HG03159 (cell line): ENCODE measurements around the gene CHST15.

Experiments
- ATAC-seq: cut with Tn5 transposase; IDR thresholded peaks from one replicate; pipeline ENCODE4 v1.9.1; 2021; ENCODE audit warnings: mild to moderate bottlenecking, moderate library complexity; ENCODE audit not compliant: unreplicated experiment

Gene CHST15

DNA sequence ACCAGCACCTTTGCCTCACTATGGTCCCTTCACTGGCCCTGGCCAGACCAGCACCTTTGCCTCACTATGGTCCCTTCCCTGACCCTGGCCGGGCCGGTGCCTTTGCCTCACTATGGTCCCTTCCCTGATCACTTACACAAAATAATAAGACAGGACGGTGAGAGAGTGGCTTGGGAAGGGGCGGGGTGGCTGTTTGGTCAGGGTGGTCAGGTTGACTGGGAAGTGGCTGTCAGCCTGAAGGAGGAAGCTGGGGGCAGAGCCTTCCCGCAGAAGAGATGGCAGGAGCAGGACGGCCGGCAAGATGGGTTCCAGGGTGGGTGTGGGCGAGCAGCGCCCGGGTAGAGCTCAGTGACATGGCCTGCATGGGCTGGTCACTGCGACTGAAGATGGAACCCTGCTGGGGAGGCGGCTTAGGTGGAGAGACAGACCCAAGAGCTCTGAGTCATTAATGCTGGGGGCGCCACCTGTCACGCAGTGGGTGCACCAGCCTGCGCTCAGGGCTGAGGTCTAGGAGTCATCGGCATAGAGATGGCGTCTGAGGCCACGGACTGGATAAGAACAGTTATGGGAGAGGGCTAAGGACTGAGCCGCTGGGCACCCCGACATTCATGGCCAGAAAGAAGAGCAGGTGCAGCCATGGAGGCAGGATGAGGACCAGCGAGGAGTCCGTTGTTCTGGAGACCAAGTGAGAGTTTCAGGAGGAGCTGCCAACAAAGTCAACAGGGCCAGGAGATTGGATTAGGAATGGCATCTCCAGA lies 91.8 kb downstream of the CHST15 start:
- ATAC-seq, result no peak

DNA sequence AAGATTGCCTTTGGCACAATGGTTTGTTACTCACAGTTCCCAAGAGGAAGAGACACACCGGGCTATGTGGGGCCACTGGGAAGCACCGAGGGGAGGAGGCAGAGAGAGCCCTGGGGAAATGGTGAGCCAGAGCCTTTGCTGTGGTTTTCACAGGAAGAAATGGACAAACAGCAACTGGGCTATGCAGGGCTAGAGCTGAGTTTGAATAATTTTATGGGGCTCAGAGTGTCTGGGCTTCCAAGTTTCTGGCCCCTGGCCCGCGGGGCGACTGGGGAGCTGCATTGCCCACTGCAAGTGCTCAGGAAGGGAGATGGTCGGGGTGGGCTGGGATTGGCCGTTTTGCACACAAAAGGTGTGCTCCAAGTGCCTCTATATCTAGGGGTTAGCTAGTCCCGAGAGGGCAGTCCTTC lies 92.6 kb downstream of the CHST15 start:
- no peak for ATAC-seq

DNA sequence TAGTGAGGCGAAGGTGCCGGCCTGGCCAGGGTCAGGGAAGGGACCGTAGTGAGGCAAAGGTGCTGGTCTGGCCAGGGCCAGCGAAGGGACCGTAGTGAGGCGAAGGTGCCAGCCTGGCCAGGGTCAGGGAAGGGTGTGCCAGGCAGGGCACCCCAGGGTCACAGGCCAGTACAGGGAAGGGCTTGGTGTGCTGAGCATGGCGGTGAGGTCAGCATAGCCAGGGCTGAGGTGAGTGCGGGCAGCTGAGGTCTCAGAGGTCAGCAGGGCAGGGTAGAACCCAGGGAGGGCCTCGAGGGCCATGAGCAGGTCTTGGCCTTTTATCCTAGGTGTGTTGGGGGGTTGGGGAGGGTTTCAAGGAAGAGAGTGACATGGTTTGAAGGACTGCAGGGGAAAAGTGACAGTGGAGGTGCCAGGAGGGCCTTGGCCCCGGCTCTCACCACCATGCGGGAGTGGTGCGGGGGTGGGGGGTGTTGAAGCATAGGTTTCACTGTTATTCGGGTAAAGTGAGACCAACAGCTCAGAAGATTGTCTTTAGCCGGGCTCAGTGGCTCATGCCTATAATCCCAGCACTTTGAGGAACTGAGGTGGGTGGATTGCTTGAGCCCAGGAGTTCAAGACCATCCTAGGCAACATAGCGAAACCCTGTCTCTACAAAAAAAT lies 93.3 kb downstream of the CHST15 start:
- ATAC-seq, result no peak

DNA sequence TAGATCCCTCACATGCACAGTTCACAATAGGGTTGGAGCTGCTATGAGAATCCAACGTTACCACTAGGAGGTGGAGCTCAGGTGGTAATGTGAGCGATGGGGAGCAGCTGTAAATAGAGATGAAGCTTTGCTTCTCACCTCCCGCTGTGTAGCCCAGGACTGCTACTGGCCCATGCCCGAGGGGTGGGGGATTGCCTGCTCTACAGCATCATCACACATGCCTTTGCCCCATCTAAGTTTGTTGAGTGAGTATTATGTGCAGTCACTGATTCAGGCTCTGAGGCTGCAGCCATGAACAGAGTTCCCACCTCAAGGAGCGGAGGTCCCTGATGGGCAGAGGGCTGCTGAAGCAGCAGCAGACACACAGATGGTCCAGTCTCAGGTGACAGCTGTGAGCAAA lies 94.1 kb downstream of the CHST15 start:
- no peak for ATAC-seq

DNA sequence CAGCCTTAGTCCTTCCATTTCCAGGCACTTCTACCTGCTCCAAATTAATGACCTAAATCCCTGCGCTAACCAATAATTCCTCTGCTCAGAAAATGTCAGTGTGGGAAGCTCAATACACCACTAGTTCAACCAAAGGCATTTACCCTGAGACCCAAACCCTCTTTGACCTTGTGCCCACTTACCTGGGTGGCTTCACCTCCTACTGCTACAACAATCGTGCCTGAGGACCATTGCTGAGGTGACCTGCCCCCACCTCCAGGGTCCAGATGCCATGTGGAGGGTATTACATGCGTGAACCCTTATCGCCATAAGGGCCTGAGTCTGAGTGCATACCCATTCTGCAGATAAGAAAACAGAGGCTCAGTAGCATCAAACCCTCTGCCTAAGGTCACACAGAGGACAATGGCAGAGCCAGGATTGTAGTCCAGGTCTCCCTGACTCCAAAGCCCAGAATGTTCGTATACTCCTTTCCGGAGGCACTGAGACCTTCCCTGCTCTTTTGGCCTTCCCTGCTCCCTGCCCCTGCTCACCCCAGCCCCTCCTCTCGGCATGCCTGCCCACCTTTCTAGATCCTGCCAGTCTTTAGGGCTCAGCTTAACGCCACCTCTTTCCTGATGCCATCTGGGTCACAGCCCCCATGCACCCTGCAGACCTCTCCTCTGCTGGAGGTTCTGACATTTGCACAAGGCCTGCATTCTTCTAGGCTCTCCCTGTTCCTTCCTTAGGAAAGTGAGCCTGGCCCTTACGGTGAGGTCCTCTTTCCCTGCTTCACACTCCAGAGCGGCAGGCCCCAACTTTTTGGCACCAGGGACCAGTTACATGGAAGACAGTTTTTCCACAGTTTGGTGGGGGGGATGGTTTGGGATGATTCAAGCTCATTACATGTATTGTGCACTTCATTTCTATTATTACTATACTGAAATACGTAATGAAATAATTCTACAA lies 94.9 kb downstream of the CHST15 start:
- ATAC-seq, result no peak

DNA sequence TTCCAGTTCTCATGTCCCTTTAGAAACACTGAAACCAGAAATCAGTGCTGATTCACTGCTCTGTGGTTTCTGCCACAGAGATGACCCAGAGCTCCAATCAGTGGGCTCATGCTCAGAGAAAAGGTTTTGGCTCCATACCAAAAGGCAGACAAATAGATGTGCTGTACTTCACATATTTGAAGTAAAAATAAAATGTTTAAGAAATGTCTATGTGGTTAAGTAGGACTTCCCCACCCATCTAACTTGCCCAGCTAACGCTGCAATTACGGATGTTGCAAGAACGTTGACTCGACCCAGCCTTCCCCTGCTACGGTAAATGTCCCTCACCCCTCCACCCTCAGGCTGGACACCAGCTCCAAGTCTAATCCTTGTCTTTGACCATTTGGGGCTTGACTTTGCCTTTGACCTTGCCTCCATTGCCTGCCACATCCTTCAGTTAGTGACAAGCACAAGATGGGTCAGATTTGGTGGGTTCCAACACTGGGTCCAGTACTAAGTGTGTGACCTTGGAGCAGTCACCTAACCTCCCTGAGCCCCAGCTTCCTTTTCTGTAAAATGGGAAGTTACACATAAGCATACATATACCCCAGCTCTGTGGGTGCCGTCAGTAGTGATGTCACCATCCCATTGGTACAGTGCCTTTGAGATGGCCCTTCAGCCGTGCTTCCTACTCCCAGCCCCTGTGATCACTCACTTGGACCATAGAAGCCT lies 95.8 kb downstream of the CHST15 start:
- ATAC-seq, result no peak

DNA sequence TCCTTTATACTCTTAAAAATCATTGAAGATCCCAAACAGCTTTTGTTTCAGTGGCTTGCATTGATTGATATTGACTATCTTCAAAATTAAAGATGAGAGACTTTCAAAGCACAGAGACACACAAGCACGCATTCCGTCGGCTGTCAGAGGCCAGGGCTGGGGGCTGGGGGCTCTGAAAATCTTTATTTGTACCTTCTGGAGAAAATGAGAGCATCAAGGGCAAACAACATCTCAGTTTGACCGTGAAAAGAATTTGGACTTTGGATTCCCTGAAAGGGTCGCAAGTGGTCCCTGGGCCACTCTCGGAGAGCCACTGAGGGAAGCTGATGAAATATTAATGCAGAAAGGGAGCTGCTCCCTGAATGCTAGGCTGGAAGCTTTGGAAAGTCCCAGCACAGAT lies 96.4 kb downstream of the CHST15 start:
- ATAC-seq, result no peak

DNA sequence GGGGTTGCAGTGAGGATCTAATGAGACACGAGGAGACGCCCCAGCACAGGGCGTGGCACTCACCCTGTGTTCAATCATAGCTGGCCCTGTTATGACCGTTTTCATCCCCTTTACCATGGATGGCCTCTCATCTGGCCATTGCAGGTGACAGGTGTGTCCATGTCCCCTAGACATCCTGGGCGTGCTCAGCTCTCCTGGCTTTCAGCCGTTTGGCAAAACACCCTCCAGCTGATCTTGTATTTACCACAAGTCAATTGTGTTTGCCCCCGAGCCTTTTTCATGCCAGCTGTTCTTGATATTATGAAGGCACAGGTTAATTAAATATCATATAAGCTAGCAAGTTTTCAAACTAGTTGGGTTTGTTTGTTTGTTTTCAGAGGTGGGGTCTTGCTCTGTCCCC lies 97.1 kb downstream of the CHST15 start:
- ATAC-seq, result no peak

DNA sequence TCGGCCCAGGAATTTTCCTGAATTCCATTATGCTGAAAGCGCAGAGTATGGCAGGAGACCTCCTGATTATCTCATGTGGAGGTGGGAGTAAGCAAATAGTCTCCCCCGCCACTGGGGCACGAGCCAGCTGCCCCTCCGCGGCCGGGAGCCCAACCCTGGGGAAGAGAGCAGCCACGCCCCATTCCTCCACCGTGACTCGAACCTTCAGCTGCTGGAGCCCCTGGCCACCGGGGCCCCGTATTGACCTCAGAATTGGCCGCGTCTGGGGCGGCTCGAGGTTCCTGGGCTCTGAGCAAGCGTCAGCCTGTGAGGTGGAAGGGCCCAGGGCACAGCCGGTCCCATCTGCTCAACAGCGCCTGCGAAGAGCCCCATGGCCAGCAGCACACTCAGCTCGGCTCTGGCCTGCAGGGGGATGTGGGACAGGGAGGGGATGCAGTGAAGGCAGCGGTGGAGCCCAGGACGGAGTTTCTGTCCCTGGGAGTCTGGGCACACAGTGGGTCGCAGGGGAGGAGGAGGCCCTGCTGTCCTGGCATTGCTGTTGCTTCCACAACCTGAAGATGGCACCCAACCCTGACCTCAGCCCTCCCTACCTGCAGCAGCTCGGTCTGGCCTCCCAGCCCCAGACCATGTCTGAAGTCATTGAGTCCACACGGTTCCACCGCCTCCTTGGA lies 97.8 kb downstream of the CHST15 start:
- no peak for ATAC-seq

DNA sequence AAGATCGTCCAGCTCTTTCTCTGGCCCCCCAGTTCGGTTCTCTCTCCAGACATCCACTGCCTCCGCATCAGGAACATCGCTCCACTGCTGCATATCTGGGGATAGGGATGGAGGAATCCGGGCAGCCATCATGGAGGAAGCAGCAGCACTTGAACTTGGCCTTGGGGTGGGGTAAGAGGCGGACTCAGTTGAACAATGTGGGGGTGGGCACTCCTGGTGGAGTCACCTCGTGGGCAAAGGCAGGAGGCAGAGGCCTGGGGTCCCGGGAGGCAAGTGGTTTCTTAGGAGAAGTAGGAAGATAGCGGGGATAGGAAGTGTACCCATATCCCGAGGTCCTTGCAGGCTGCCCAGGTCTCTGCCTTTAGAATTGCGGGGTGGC lies 98.3 kb downstream of the CHST15 start:
- ATAC-seq, result no peak

DNA sequence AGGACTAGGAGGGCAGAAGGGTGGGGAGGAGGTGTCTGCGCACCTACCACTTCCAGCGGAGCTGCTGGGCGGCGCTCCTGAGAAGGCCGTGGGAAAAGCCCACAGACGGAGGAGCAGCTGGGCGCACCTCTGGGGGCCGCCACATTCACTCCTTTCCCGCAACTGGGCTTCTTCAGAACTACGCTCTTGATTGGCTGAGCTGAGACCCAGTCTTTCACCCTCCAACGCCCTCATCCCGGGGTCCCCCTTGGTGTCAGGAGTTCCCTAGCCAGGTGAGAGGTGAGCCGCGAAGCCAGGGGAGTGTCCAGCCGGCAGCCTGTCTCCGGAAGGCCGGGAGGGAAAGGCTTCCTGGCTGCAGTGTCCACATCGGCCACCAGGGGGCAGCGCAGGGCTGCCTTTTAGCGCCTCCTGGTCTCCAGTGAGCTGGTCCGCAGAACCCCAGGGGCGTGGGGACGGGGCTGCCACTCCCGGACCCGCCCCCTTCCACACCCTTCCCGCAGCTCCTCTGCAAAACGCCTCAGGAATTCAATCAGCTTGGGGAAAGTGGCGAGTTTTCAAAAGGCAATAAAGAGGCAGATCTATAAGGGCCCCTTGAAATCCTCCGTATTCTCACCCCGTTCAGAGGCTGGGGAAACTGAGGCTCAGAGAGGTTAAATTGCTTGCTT lies 98.8 kb downstream of the CHST15 start:
- ATAC-seq, result peak; percentile 75

DNA sequence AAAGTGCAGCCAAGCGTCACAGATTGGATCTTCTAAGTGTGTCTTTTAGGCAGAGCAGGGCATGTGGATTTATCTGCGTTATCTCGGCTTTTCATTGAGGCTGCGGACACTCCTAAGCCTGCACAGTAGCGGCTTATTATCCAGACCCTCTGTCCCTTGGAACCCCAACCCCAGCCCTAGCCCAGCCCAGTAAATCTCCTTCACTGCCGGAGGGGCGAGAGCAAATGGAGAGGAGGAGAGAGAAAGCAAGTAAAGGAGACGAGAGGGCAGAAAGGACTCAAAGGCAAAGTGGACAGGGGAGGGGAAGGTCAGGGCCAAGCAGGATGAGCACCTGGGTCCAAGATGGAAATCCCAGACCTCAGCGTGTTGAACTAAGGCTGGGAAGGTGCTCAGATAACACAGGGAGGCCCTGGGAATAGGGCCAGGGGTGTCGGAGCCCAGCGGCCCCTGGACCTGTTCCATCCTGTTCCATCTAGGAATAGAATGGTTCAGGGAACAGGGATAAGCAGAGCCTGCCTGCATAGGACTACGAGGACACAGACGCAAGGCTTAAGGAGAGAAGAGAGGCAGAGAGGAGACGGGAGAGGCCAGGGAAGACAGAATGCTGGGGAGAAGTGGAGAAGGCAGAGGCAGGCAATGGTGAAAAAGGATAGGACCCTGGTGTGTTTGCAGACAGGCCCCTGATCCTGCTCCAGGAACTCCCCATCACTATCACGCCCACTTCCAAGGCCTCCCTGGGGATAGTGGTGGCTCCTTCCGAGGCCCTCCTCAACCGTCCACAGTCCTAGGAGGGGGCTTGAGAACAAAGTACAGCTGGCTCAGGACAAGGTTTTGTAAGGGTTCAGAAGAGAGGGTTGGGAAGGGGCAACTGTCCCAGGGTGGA lies 99.6 kb downstream of the CHST15 start:
- ATAC-seq, result no peak

DNA sequence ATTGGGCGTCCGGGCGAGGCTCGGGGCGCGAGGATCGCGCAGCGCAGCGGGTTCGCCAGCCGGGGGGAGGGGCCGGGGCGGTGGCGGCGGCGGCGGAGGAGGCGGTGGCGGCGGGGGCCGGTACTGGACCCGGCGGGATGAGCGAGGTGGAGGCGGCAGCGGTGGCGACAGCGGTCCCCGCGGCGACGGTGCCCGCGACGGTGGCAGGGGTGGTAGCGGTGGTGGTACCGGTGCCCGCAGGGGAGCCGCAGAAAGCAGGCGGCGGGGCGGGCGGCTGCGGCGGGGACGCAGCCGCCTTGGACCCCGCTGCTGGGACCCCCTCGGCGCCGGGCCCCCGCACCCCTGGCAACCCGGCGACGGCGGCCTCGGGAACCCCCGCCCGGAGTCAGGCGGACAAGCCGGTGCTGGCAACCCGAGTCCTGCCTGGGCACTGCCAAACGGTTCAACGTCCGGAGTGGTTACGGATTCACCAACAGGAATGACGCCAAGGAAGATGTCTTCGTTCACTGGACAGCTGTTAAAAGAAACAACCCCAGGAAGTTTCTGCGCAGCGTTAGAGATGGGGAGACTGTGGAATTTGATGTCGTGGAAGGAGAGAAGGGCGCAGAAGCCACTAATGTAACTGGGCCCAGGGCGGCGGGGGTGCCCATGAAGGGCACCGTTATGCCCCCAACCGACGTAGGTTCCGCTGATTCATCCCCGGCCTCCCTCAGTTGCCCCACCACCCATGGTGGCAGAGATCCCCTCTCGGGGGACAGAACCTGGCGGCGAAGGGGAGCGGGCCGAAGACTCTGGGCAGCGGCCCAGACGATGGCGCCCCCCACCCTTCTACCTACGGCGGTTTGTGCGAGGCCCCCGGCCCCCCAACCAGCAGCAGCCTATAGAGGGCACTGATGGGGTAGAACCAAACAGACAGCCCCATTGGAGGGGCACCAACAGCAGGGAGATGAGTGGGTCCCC lies 101.5 kb downstream of the CHST15 start:
- ATAC-seq, result no peak

DNA sequence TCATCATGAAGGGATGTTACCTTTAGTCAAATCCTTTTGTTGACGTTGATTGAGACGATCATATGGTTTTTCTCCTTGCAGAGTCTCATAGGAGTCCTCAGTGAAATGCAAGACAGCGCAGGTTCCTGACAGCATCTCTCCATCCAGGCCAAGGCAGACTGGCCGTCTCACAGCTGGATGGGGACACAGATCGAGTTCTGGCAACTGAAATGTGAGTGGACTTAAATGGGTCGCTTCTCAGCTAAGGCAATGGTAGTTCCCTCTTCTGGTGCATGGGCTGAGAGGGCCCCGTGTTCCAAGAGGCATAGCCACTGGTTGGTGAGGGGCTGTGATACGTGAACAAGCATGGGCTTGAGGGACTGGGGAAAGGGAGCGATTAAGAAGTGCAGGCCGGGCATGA lies 102.5 kb downstream of the CHST15 start:
- no peak for ATAC-seq

DNA sequence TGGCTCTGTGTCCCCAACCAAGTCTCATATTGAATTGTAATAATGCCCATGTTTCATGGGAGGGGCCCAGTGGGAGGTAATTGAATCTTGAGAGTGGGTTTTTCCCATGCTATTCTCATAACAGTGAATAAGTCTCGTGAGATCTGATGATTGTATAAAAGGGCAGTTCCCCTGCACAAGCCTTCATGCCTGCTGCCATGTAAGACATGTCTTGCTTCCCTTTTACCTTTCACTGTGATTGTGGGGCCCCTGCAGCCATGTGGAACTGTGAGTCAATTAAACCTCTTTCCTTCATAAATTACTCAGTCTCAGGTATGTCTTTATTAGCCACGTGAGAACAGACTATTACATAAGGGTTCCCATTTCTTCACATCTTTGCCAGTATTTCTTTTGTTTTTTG lies 104.7 kb downstream of the CHST15 start:
- ATAC-seq, result no peak

DNA sequence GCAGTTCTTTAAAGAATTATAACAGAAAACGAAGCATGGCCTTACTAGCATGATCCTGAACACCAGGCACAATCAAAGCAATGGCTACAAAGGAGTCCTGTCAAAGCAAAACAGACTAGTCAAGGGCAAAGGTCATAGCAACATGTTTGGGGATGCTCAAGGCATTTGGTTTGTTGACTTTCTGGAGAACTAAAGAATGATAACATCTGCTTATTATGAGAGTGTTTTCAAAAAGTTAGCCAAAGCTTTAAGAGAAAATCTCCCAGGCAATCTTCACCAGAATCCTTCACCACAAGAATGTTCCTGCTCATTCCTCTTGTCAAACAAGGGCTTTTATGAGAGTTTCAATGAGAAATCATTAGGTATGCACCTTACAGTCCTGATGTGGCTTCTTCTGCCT lies 106.7 kb downstream of the CHST15 start:
- no peak for ATAC-seq

DNA sequence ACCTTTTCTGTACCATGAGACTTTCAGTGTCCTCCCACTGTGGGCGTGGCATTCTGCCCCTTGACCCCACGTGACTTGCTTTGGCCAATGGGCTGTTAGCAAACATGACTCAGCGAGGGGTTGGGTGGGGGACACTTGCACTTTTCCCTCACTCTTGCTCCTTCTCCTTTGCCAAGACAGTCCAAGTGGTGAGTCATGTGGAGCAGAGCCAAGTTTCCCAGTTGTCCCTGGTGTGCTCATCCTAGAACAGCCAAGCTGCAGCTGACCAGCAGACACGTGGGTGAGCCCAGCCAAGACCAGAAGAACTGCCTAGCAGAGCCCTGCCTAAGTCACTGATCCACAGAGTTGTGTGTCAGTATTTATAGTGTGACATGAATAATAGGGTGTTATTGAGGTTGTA lies 119.0 kb downstream of the CHST15 start:
- no peak for ATAC-seq
